ENCODE results near the gene ARMC2. TPM values are rescaled to one million over a fixed set of nuclear protein-coding genes. Genes with fewer than 3 reads are reported as not detected.
"Not testable (repeated sequence)": the region's sequence is repeated elsewhere in the genome, so short reads cannot be mapped to it uniquely, and the experiment has no call there.

The ARMC2 gene
- polyA plus RNA-seq, 4 donors, result 8.9 to 12.8 (median 11.6) TPM

DNA sequence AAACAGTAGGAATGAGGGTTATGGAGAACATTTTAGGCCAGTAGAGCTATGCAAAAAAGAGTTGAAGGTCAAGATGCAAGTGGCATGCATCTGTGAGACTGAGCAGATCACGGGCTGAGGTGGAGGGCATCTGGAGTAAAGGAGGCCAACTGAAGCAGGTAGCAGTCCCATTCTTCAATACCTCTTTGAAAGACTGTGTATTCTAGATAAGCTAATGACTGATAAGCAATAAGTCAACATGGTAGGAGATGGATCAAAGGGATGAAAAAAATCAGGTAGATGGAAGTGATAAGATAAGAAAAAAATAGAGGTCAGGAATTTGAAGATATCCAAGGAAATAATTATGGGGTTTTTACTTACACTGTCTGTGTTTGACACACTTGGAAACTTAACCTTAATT is 55.6 kb downstream of the ARMC2 start:
- DNase-seq (ENCODE audit: low read depth in 4 of 4, low spot score in 3 of 4), result no peak

- DNase-seq (ENCODE audit: low read depth in 4 of 4, low spot score in 3 of 4), result no peak
Observed at GRCh38 chr6:108904741-108905140, 56.5 kb downstream of the ARMC2 start.

DNA sequence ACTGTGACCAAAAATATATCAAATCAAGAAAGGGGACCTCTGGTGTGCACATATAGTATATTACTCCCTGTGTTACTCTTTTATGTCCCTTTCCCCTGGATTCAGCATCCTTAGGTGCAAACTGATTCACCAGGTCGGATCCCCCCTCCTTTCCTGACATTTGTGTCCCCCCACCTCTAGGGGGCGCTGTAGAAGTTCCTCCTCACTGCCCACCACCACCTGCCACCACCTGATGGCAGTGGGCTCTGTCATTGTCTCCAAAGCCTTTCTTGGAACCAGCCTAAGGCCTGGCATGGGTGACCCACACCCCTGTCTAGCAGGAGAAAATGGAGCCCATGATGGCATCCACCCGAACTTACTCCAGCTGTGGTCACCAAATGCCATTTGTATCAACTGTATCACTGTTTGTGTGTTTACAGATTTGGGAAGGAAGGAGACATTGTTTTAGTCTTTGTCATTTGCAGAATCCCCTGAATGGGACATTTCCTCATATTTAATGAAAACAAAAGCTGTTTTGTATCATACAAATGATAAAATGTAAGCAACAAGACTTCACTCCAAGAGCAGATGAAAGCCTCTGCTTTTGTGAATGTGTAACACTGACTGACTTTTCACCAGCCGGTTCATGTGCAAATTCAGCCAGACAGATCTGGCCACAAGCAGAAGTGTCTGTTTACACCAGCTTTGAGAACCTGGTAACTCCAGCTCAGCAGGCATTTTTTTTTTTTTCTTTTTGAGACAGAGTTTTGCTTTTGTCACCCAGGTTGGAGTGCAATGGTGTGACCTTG is 66.2 kb downstream of the ARMC2 start:
- no peak for DNase-seq (ENCODE audit: low read depth in 4 of 4, low spot score in 3 of 4)

DNA sequence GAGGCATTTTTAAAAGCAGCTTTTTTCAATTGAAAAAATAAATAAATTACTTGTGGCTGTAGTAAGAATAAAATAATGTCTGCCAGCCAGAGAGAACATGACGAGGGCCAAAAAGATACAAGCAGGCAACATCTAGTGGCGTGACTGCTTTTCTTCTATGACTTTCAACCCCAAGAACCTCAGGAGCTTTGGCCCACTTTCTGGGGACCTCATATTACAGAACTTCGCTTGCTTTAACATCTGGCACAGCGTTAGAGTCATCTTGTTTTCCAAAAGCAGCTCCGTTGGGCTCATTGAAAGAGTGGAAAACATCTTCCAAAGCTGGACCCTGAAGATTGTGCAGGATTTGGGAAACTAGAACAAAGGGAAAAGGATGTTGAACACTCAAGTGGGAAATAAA is 67.0 kb downstream of the ARMC2 start:
- no peak for DNase-seq (ENCODE audit: low read depth in 4 of 4, low spot score in 3 of 4)

DNA sequence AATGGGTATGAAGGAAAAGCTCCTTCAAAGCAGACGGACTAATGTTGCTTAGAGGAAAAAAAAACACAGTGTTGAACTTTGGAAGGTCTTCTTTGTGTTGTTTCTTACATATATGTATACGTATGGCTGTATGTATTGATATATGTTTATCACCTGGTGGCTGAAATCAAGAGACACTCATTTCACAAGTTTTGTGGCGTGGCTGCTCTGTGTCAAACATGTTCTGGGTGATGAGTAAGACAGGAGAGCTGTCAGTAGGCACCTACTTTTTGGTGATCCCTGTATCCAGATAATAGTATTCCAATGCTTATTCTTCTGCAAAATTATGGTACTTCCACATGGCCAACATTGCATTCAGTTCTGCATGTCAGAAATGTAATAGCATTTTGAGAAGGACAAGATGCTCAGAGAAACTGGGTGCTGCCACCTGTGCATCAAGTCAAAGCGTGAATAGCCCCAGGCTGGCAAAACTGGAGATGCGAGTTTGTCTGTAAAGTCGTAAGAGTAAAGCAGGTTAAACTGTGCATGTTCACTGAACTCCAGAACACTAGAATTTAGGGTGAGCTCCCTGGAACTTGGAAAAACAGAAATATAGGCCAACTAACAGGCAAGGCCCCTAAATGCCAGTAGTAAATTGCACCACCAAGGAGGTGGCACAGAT is 67.9 kb downstream of the ARMC2 start:
- no peak for DNase-seq (ENCODE audit: low read depth in 4 of 4, low spot score in 3 of 4)

GRCh38 chr6:108920751-108921150 is 72.5 kb downstream of the ARMC2 start:
- no peak for DNase-seq (ENCODE audit: low read depth in 4 of 4, low spot score in 3 of 4)

DNA sequence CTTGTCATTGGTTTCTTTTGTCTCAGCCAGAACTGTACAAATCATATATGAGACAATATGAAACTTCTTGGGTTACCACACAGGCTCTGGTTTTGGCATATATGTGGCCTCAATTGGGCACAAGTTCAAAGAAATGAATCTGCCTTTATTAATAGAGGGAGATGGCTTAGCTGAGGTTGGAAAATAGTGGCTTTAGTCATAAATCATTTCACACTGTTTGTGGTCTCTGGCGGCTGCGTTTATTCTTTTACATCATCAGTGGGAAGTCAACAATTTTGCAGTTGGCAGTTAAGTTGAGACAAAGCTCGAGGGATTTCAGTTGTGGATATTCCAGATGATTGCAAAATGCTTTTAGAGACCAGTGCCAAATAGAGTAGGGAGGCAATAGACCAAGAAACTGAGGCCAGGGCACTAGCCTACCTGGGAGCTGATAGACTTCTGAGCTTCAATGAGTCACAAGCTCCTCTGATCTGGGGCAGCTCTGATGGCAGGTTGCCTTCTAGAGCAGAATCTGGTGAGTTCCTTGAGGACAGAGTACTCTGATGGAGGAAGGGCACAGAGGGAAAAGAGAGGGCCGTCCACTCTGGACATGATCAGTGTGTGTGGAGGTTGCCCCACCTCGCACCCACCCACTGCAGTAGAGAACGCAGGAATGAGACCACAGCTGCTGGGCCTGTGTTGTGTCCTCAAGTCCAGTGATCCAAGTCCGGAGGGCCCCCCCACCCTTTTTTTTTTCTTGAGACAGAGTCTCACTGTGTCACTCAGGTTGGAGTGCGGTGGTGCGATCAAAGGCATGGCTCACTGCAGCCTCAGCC is 73.5 kb downstream of the ARMC2 start:
- DNase-seq (ENCODE audit: low read depth in 4 of 4, low spot score in 3 of 4), result no peak

- DNase-seq (ENCODE audit: low read depth in 4 of 4, low spot score in 3 of 4), result no peak
Observed at GRCh38 chr6:108922499-108922898, 74.3 kb downstream of the ARMC2 start.

GRCh38 chr6:108927927-108928326 is 79.7 kb downstream of the ARMC2 start:
- DNase-seq (ENCODE audit: low read depth in 4 of 4, low spot score in 3 of 4), result no peak

GRCh38 chr6:108928650-108929049 is 80.4 kb downstream of the ARMC2 start:
- no peak for DNase-seq (ENCODE audit: low read depth in 4 of 4, low spot score in 3 of 4)

DNA sequence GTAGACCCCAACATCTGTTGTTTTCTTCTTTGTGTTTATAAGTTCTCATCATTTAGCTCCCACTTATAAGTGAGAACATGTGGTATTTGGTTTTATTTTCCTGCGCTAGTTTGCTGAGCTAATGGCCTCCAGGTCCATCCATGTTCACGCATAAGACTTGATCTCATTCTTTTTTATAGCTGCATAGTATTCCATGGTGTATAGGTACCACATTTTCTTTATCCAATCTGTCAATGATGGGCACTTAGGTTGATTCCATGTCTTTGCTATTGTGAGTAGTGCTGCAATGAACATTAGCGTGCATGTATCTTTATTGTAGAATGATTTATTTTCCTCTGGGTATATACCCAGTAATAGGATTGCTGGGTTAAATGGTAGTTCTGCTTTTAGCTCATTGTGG is 82.9 kb downstream of the ARMC2 start:
- not testable (repeated sequence) for DNase-seq (ENCODE audit: low read depth in 4 of 4, low spot score in 3 of 4)

- no peak for DNase-seq (ENCODE audit: low read depth in 4 of 4, low spot score in 3 of 4)
Observed at GRCh38 chr6:108937170-108937569, 88.9 kb downstream of the ARMC2 start.

- no peak for DNase-seq (ENCODE audit: low read depth in 4 of 4, low spot score in 3 of 4)
Observed at GRCh38 chr6:108940741-108941140, 92.5 kb downstream of the ARMC2 start.

- no peak for DNase-seq (ENCODE audit: low read depth in 4 of 4, low spot score in 3 of 4)
Observed at GRCh38 chr6:108941281-108941680, 93.1 kb downstream of the ARMC2 start.

DNA sequence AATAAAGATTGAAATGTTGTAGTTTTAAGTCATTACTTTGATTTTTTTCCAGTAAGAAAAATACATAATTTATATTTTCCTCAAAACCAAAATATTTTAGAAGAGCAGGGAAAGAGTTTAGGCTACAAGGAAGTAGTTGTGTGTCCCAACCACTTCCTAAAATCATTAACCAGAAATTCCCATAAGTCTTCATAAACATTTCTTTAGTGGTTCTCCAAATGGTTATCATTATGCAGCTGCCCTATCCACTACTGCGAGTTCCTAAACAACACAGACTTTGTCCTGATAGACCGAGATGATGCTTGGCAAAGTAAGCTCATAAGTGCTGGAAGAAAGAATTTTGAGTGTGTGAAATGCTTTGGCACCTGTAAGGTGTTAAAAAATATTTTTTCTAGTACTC is 93.6 kb downstream of the ARMC2 start:
- no peak for DNase-seq (ENCODE audit: low read depth in 4 of 4, low spot score in 3 of 4)

- no peak for DNase-seq (ENCODE audit: low read depth in 4 of 4, low spot score in 3 of 4)
Observed at GRCh38 chr6:108942556-108943492, 94.6 kb downstream of the ARMC2 start.

DNA sequence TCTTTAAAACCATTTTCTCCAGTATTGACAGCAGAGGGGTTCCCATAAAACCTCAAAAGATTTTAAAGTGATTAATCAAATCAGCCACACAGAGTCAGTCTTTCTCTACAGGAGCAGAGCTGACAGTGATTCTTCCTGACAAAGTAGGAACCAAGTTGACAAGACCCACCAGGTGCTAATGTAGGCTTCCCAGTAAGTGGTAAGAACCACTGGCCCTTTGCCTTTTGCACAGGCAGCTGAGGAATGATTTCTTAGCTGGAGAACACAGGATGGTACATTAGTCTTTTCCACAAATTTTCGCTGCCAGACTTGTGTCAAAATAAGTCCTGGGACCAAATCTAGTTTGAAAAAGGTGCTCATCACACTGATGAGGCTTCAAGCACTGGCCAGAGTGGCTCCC is 95.8 kb downstream of the ARMC2 start:
- no peak for DNase-seq (ENCODE audit: low read depth in 4 of 4, low spot score in 3 of 4)

- DNase-seq (ENCODE audit: low read depth in 4 of 4, low spot score in 3 of 4), result no peak
Observed at GRCh38 chr6:108944707-108945680, 96.8 kb downstream of the ARMC2 start.

- no peak for DNase-seq (ENCODE audit: low read depth in 4 of 4, low spot score in 3 of 4)
Observed at GRCh38 chr6:108945681-108946159, 97.5 kb downstream of the ARMC2 start.

Data from right renal pelvis (tissue), 4 donors.